NCI-H345 treated with DMSO at 0.1 percent for 48 hours (cell line): ENCODE results near the gene PLEKHA1.

Source experiments
- DNase-seq: peaks from one replicate; lab custom pipeline; 2025; ENCODE audit not compliant: unreplicated experiment; lab: John Stamatoyannopoulos, UW

Gene PLEKHA1

GRCh38 chr10:122459561-122460273 is 85.2 kb downstream of the PLEKHA1 start:
- DNase-seq: no peak

- no peak for DNase-seq
These were observed 86.4 kb downstream of the PLEKHA1 start for GRCh38 chr10:122460891-122461293.

- no peak for DNase-seq
These were observed 86.8 kb downstream of the PLEKHA1 start, which contains the start of gene HTRA1 for GRCh38 chr10:122461367-122461728. HTRA1 (plus strand) TSS chr10:122461553; CDS start chr10:122461653, 100 bp downstream.

GRCh38 chr10:122461729-122462532 is 87.4 kb downstream of the PLEKHA1 start:
- DNase-seq: no peak

GRCh38 chr10:122462533-122463465 is 88.3 kb downstream of the PLEKHA1 start:
- no peak for DNase-seq

GRCh38 chr10:122463466-122464249 is 89.2 kb downstream of the PLEKHA1 start:
- no peak for DNase-seq

- DNase-seq: no peak
These were observed 89.7 kb downstream of the PLEKHA1 start for GRCh38 chr10:122464250-122464510.

GRCh38 chr10:122464586-122464985 is 90.1 kb downstream of the PLEKHA1 start:
- DNase-seq: no peak

GRCh38 chr10:122465401-122466040 is 91.0 kb downstream of the PLEKHA1 start:
- no peak for DNase-seq

- no peak for DNase-seq
These were observed 92.5 kb downstream of the PLEKHA1 start for GRCh38 chr10:122466951-122467381.

- no peak for DNase-seq
These were observed 93.2 kb downstream of the PLEKHA1 start for GRCh38 chr10:122467701-122468100.

- no peak for DNase-seq
These were observed 93.9 kb downstream of the PLEKHA1 start for GRCh38 chr10:122468307-122468925.

GRCh38 chr10:122468926-122469781 is 94.6 kb downstream of the PLEKHA1 start:
- DNase-seq: no peak

GRCh38 chr10:122469848-122470247 is 95.3 kb downstream of the PLEKHA1 start:
- DNase-seq: no peak

GRCh38 chr10:122471531-122472177 is 97.1 kb downstream of the PLEKHA1 start:
- no peak for DNase-seq

- no peak for DNase-seq
These were observed 98.6 kb downstream of the PLEKHA1 start for GRCh38 chr10:122473116-122473515.

- DNase-seq: no peak
These were observed 99.8 kb downstream of the PLEKHA1 start for GRCh38 chr10:122474131-122474818.

- DNase-seq: no peak
These were observed 100.6 kb downstream of the PLEKHA1 start for GRCh38 chr10:122475100-122475499.
